H1 (cell line): ENCODE results near the gene C20orf202. TPM values are rescaled to one million over a fixed set of nuclear protein-coding genes. Genes with fewer than 3 reads are reported as not detected.
A peak's percentile ranks its signal among the peaks of the same experiment; 100 is the strongest.

ENCODE experiments used
- GABPA ChIP-seq: IDR thresholded peaks from 2 replicates; pipeline ENCODE4 v1.6.1; 2011; ENCODE audit warnings: mild to moderate bottlenecking, low read length, moderate library complexity, borderline replicate concordance; ENCODE audit not compliant: insufficient read depth
- NANOG ChIP-seq: IDR thresholded peaks from 2 replicates; pipeline ENCODE4 v1.6.1; 2011; ENCODE audit warnings: low read length, low read depth, mild to moderate bottlenecking, inconsistent platforms; ENCODE audit not compliant: insufficient read depth, poor library complexity, severe bottlenecking
- ZNF274 ChIP-seq: IDR thresholded peaks from 2 replicates; pipeline ENCODE4 v1.7.0; 2012; ENCODE audit warnings: low read length, borderline replicate concordance; ENCODE audit errors: extremely low read depth
- polyA plus RNA-seq, 7 experiments: library from polyadenylated mRNA; depleted of rRNA in 3 of 7; stranded (reverse) in 5 of 7; unstranded in 2 of 7; fragments of >200 nt in 5 of 7; fragments of 200-250 nt in 2 of 7; gene quantifications; 1 replicate in 5 of 7; 2 replicates in 1 of 7; 4 replicates in 1 of 7; pipeline versions ENCODE4 v1.2.1 to v1.2.3, GENCODE V29; 2011 to 2013; ENCODE audit warnings: missing spikeins in 2 of 7, mixed read lengths in 2 of 7
- total RNA-seq: library from RNA; stranded (reverse); fragmentation: NEBNext Ultra II Directional; extraction: Animal tissue kit (Norgen Biotek cat#: 25700); gene quantifications from 2 replicates; pipeline ENCODE4 v1.2.1, GENCODE V29; 2021
- TF ChIP-seq, protein P1 (sequence below), 3 experiments: IDR thresholded peaks; 1 replicate in 2 of 3; 2 replicates in 1 of 3; pipeline versions ENCODE4 v1.5.1 to v1.6.1; 2011; ENCODE audit warnings: low read length in 3 of 3, mild to moderate bottlenecking in 3 of 3, inconsistent platforms in 2 of 3, low read depth in 1 of 3, moderate library complexity in 1 of 3; ENCODE audit not compliant: insufficient read depth in 1 of 3; ENCODE audit errors: control extremely low read depth in 1 of 3

C20orf202 gene
- total and polyA plus RNA-seq, 2 of the 8 experiments (the other 6 are each of a cell fraction or from before 2014, with no cell fraction given), result 0.12 TPM; not detected in 1

DNA sequence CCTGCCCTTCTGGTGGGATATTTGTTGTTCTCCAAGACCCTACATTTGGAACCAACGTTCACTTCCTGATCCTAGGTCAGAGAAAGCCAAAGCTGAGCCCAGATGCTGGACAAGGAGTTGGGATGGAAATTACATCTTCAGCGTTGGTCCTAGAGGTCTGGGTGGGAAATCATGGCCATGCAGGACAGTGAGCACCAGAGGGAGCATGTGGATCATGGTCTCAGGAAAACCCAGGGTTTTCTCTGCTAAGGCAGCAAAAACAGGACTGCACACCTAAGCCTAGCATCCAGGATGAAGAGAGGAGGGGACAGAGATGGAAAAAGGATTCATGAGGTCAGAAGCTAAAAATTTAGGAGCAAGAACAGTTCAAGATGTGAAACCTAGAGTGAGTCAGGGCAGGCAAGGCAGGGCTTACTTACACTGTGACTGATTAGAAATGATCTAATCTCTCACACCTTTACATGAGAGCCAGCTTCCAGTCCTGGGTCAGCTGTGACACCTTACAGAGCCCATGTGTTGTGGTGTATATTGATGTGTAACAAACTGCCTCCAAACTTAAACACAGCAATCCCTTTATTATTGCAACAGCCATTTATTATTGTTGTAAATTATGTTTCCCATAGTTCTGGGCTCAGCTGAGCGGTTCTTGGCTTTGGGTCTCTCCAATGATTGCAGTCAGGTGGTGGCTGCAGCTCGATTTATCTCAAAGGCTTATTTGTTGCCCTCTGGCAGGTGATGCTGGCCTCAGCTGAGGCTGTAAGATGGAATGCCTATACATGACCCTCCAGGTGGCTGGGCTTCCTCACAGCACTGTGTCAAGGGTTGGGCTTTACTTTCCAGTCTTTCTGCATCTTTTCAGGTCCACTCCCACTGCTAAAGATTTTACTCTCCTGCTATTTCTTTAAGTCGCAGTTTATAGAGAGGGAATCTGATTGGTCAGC, 6.5 kb downstream of the C20orf202 start (continued):
- no peak for TF ChIP-seq NANOG
- TF ChIP-seq GABPA, result no peak
- TF ChIP-seq, protein P1, sequence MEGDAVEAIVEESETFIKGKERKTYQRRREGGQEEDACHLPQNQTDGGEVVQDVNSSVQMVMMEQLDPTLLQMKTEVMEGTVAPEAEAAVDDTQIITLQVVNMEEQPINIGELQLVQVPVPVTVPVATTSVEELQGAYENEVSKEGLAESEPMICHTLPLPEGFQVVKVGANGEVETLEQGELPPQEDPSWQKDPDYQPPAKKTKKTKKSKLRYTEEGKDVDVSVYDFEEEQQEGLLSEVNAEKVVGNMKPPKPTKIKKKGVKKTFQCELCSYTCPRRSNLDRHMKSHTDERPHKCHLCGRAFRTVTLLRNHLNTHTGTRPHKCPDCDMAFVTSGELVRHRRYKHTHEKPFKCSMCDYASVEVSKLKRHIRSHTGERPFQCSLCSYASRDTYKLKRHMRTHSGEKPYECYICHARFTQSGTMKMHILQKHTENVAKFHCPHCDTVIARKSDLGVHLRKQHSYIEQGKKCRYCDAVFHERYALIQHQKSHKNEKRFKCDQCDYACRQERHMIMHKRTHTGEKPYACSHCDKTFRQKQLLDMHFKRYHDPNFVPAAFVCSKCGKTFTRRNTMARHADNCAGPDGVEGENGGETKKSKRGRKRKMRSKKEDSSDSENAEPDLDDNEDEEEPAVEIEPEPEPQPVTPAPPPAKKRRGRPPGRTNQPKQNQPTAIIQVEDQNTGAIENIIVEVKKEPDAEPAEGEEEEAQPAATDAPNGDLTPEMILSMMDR (IDR thresholded peaks at IDR 0.05; ENCODE audit: control extremely low read depth in 1 of 3, insufficient read depth in 1 of 3, low read depth in 1 of 3, low read length in 3 of 3), result peak in 2 of 3 experiments; percentile 32 to 41; a peak in 2 of 4 replicates
- no peak for TF ChIP-seq ZNF274
